Measurements from ENCODE around the gene NBEA. TPM values are rescaled to one million over a fixed set of nuclear protein-coding genes. Genes with fewer than 3 reads are reported as not detected.

Gene NBEA
- total and polyA plus RNA-seq, 2 experiments from 2014 or later = 9.1 to 29.1 TPM

- H3K4me3 Mint-ChIP-seq = no peak overlapping the region
- Histone ChIP-seq H3K27me3 (ENCODE audit: insufficient read depth) (no peaks in the 10 kb centered on the region), H3K79me2 (replicated peaks; ENCODE audit: insufficient read depth) (no peaks in the 10 kb centered on the region), H3K4me1 (ENCODE audit: insufficient read depth) (no peaks in the 10 kb centered on the region), H2AFZ (no peak overlapping the region), H4K20me1 (replicated peaks; ENCODE audit: insufficient read depth) (no peaks in the 10 kb centered on the region), H3K4me2 (no peak overlapping the region), H3K36me3 (ENCODE audit: insufficient read depth) (no peaks in the 10 kb centered on the region), H3K9me2 (ENCODE audit: insufficient read depth) (no peaks in the 10 kb centered on the region), H3K27ac (ENCODE audit: low read depth) (no peak overlapping the region), H3K4me3 (no peak overlapping the region), H3F3A (replicated peaks; ENCODE audit: low read depth) (no peaks in the 10 kb centered on the region)
- no peaks in the 10 kb centered on the region for H3K9me3 Mint-ChIP-seq
- H3K4me1 Mint-ChIP-seq = no peaks in the 10 kb centered on the region
- no peak for ATAC-seq
- TF ChIP-seq NANOG (IDR thresholded peaks at IDR 0.05; ENCODE audit: borderline replicate concordance) (no peak), ZNF114 (CRISPR knock-in tag; IDR thresholded peaks at IDR 0.05) (no peak), STAT1 (IDR thresholded peaks at IDR 0.05; ENCODE audit: unreplicated experiment) (no peak), JUNB (IDR thresholded peaks at IDR 0.05; ENCODE audit: unreplicated experiment) (no peak), ZNF462 (CRISPR knock-in tag; IDR thresholded peaks at IDR 0.05) (no peak), CREB1 (CRISPR knock-in tag; IDR thresholded peaks at IDR 0.05; ENCODE audit: low read depth) (no peak), REST (IDR thresholded peaks at IDR 0.05; ENCODE audit: unreplicated experiment) (no peak), CTCF (conservative IDR thresholded peaks at IDR 0.05; ENCODE audit: low read depth in 2 of 2) (no peak), EZH2 (IDR thresholded peaks at IDR 0.05; ENCODE audit: low read depth, unreplicated experiment) (no peak), EZH2phosphoT487 (IDR thresholded peaks at IDR 0.05; ENCODE audit: unreplicated experiment) (no peak), ZNF331 (CRISPR knock-in tag; IDR thresholded peaks at IDR 0.05; ENCODE audit: low read depth) (no peak), ETS1 (IDR thresholded peaks at IDR 0.05) (no peak), POLR2AphosphoS5 (IDR thresholded peaks at IDR 0.05; ENCODE audit: low read depth) (no peak)
- peaks cover 18% of the 10 kb centered on the region; the same call in 2 of the 3 replicates for H3K36me3 Mint-ChIP-seq (ENCODE audit: low read depth)
- DNase-seq (ENCODE audit: low spot score) = no peak
- H3K27ac Mint-ChIP-seq = no peak overlapping the region
- H3K27me3 Mint-ChIP-seq (ENCODE audit: insufficient read depth, low read depth, poor library complexity) = no peaks in the 10 kb centered on the region
Measured at GRCh38 chr13:35191883-35192282, 249.8 kb downstream of the NBEA start.

All from GM23338 (cell line).